DMS79 treated with DMSO at 0.1 percent for 48 hours (cell line): ENCODE data around the gene PCBD1.

Source experiments
- DNase-seq: peaks from one replicate; lab custom pipeline; 2025; lab: John Stamatoyannopoulos, UW

The PCBD1 gene

GRCh38 chr10:70833601-70834000 lies 54.8 kb downstream of the PCBD1 start:
- DNase-seq: no peak
